ENCODE results near the gene ABCC11. TPM values are rescaled to one million over a fixed set of nuclear protein-coding genes. Genes with fewer than 3 reads are reported as not detected.
"Not testable (repeated sequence)": the region's sequence is repeated elsewhere in the genome, so short reads cannot be mapped to it uniquely, and the experiment has no call there.

Gene ABCC11
- total RNA-seq, 2 experiments from 2014 or later: 0.09 TPM; not detected in 1

- POLR2A ChIA-PET: no interaction called here
- Mint-ChIP-seq H3K4me3 (no peak overlapping the region), H3K27me3 (peaks cover 2% of the 10 kb centered on the region), H3K36me3 (no peaks in the 10 kb centered on the region), H3K9me3 (no peaks in the 10 kb centered on the region), H3K4me1 (no peaks in the 10 kb centered on the region), H3K27ac (no peak overlapping the region)
- ATAC-seq (ENCODE audit: low read depth) (no peak), DNase-seq (no peak)
Observed at GRCh38 chr16:48180868-48181480, 66.4 kb downstream of the ABCC11 start.

GRCh38 chr16:48176635-48177408 lies 70.5 kb downstream of the ABCC11 start:
- Mint-ChIP-seq H3K27ac (no peak overlapping the region), H3K4me1 (no peaks in the 10 kb centered on the region), H3K4me3 (no peak overlapping the region), H3K9me3 (no peaks in the 10 kb centered on the region), H3K36me3 (no peaks in the 10 kb centered on the region), H3K27me3 (peaks cover 3% of the 10 kb centered on the region)
- POLR2A ChIA-PET: no interaction called here
- no peak for ATAC-seq (ENCODE audit: low read depth)
- DNase-seq: no peak

- Mint-ChIP-seq H3K27ac (no peak overlapping the region), H3K4me3 (no peak overlapping the region), H3K36me3 (no peaks in the 10 kb centered on the region), H3K27me3 (peaks cover 5% of the 10 kb centered on the region), H3K9me3 (no peaks in the 10 kb centered on the region), H3K4me1 (no peaks in the 10 kb centered on the region)
- DNase-seq (no peak), ATAC-seq (ENCODE audit: low read depth) (no peak)
- POLR2A ChIA-PET: no interaction called here
Observed at GRCh38 chr16:48173889-48174288, 73.5 kb downstream of the ABCC11 start.

DNA sequence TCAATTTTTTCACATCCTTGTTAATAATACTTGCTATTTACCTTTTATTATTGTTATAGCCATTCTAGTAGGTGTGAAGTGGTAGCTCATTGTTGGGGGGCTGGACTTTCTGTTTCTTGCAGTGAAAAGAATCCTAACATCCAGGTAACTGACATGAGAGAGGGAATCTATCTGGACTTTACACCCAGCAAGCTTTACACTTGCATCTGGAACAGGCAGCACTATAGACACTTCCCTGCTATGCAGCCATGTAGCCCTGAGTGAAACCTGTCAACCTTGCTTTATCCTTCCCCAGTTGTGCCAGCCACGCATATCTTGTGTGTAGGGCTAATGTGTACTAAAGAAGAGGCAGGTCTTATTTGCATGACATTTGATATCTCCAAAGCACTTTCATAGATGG lies 74.7 kb downstream of the ABCC11 start:
- Mint-ChIP-seq H3K36me3 (no peaks in the 10 kb centered on the region), H3K4me1 (no peaks in the 10 kb centered on the region), H3K27ac (no peak overlapping the region), H3K9me3 (no peaks in the 10 kb centered on the region), H3K27me3 (peaks cover 5% of the 10 kb centered on the region), H3K4me3 (no peak overlapping the region)
- DNase-seq (no peak), ATAC-seq (ENCODE audit: low read depth) (no peak)
- POLR2A ChIA-PET: no interaction called here

DNA sequence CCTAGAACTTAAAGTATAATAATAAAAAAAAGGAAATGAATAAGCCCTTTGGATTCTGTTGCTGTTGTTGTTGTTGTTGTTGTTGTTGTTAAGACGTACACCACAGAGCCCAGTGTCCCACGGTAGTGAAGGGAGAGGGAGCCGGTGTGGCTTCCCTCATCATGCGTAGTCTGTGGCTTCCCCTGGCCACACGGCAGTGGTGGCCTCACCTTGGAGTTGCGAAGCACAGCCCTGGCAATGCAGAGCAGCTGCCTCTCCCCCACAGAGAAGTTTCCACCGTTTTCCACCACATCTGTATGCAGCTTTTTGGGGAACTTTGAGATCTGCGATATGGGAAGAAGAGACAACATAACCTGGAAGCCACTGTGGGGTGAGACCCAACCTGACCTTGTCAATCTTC lies 77.4 kb downstream of the ABCC11 start:
- no peak overlapping the region for H3K27ac Mint-ChIP-seq
- H3K27me3 Mint-ChIP-seq: peaks cover 6% of the 10 kb centered on the region
- no peak for DNase-seq
- H3K4me3 Mint-ChIP-seq: no peak overlapping the region
- ATAC-seq (ENCODE audit: low read depth): no peak
- no peaks in the 10 kb centered on the region for H3K9me3 Mint-ChIP-seq
- POLR2A ChIA-PET: no interaction called here
- H3K4me1 Mint-ChIP-seq: peaks cover 11% of the 10 kb centered on the region
- no peaks in the 10 kb centered on the region for H3K36me3 Mint-ChIP-seq

DNA sequence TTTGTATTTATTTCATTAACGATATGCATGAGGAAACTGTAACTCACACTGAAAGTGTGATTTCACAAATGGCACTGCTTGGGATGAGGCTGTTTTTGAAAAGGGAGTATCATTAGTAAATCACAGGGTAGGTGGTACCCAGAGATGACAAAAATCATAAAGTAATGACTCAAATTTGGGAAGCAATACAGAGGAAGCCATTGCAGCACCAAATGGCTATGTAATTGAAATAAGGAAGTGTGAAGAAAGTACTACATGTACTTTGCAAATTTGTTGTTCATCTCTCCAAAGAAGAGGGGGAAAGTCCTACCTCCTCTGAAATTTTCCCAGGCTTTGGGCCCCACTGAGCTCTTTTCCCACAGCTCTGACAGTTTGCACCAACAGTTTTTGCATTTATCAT lies 79.3 kb downstream of the ABCC11 start:
- no peak overlapping the region for H3K27ac Mint-ChIP-seq
- no peaks in the 10 kb centered on the region for H3K36me3 Mint-ChIP-seq
- POLR2A ChIA-PET: no interaction called here

GRCh38 chr16:48166617-48167016 lies 80.7 kb downstream of the ABCC11 start:
- H3K27ac Mint-ChIP-seq; H3K36me3 Mint-ChIP-seq; H3K4me3 Mint-ChIP-seq; H3K9me3 Mint-ChIP-seq; POLR2A ChIA-PET; DNase-seq; ATAC-seq (ENCODE audit: low read depth): not testable (repeated sequence)
- Mint-ChIP-seq H3K4me1 (peaks cover 17% of the 10 kb centered on the region), H3K27me3 (peaks cover 11% of the 10 kb centered on the region)

More for the DNA sequence above, 79.3 kb downstream of the ABCC11 start:
- H3K9me3 Mint-ChIP-seq: no peaks in the 10 kb centered on the region
- DNase-seq: no peak
- H3K4me1 Mint-ChIP-seq: peaks cover 15% of the 10 kb centered on the region
- ATAC-seq (ENCODE audit: low read depth): no peak
- peaks cover 8% of the 10 kb centered on the region for H3K27me3 Mint-ChIP-seq
- no peak overlapping the region for H3K4me3 Mint-ChIP-seq

- H3K27ac Mint-ChIP-seq: no peak overlapping the region
- H3K27me3 Mint-ChIP-seq: peaks cover 11% of the 10 kb centered on the region
- H3K36me3 Mint-ChIP-seq: no peaks in the 10 kb centered on the region
- DNase-seq (no peak), ATAC-seq (ENCODE audit: low read depth) (no peak)
- H3K9me3 Mint-ChIP-seq: no peaks in the 10 kb centered on the region
- peaks cover 17% of the 10 kb centered on the region for H3K4me1 Mint-ChIP-seq
- POLR2A ChIA-PET: no interaction called here
- no peak overlapping the region for H3K4me3 Mint-ChIP-seq
Observed at GRCh38 chr16:48165961-48166578, 81.3 kb downstream of the ABCC11 start.

DNA sequence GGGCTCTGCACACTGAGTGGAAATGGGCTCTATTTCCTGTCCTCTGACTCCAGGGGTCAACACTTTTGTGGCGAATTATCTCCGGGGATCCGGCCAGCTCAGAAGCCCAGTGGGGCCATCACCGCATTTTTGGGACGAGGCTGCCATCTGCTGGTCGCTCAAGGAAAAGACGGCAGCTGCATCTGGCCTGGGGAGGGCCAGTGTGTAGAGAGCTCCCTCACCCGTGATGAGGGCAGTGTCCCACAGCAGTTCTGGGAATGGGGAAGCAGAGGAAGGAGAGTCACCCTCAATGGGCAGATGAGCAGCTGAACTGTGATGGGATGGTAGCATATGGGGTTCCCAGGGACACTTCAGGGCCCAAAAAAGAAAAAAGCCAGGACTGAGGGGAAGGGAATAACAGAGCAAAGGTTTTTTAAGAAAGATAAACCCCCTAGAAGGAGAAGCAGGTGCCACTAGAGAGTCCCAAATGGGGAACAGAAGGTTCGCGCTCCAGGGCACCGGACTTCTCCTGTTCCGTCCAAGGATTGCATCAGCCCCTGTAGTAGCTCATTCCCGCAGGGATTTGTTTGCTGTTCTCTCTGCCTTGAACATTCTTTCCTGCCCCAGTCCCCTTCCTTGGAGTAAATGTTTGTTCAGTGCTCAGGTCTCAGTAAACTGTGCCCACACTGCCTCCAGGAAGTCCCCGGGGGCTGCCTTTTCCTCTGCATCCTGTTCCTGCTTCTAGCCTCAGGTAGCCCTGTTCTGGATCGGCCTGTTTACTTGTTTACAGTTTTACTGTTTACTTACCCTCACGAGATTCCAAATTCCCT lies 82.2 kb downstream of the ABCC11 start:
- POLR2A ChIA-PET: interaction anchor here (1.0 kb wide), 1 partner anchor 1146 kb away, joined by 3 read pairs; no protein-coding TSS in a partner anchor
- H3K9me3 Mint-ChIP-seq: no peaks in the 10 kb centered on the region
- H3K4me3 Mint-ChIP-seq: no peak overlapping the region
- DNase-seq (peak; percentile 75), ATAC-seq (ENCODE audit: low read depth) (peak; percentile 86)
- H3K36me3 Mint-ChIP-seq: no peaks in the 10 kb centered on the region
- peaks cover 14% of the 10 kb centered on the region for H3K27me3 Mint-ChIP-seq
- H3K27ac Mint-ChIP-seq: peak overlapping the region; percentile 67
- peaks cover 17% of the 10 kb centered on the region for H3K4me1 Mint-ChIP-seq

DNA sequence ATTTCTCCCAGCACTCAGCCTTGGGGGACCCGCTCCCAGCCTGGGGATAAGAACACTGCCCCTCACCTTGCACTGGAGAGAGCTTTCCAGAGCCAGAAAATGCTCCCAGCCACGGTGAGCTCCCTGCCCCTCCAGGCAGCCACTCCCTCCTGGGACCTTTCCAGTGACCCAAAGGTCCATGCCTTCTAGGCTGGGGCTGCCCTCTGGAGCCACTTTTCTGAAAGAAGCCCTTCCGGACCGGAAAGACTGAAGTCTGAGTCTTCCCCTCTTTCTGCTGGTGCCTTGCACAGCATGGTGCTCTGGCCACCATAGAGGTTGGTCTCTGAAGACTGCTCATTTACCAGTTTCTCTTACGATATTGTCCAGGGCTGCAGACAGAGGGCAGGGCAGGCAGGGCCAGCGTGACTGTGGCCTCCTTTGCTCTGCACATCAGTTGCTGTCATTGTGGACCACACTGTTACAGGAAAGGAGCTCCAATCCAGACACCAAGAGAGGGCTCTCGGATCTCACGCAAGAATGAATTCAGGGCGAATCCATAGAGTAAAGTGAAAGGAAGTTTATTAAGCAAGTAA lies 84.4 kb downstream of the ABCC11 start:
- no peak overlapping the region for H3K27ac Mint-ChIP-seq
- no peaks in the 10 kb centered on the region for H3K9me3 Mint-ChIP-seq

GRCh38 chr16:48161906-48162305 lies 85.4 kb downstream of the ABCC11 start:
- ATAC-seq (ENCODE audit: low read depth) (no peak), DNase-seq (no peak)
- Mint-ChIP-seq H3K4me1 (peaks cover 22% of the 10 kb centered on the region), H3K27ac (no peak overlapping the region), H3K27me3 (peaks cover 19% of the 10 kb centered on the region), H3K4me3 (no peak overlapping the region), H3K9me3 (no peaks in the 10 kb centered on the region), H3K36me3 (no peaks in the 10 kb centered on the region)
- POLR2A ChIA-PET: no interaction called here

More for the DNA sequence above, 84.4 kb downstream of the ABCC11 start:
- Mint-ChIP-seq H3K4me1 (peaks cover 22% of the 10 kb centered on the region), H3K27me3 (peaks cover 17% of the 10 kb centered on the region), H3K4me3 (no peak overlapping the region), H3K36me3 (no peaks in the 10 kb centered on the region)
- ATAC-seq (ENCODE audit: low read depth) (no peak), DNase-seq (no peak)
- POLR2A ChIA-PET: no interaction called here

DNA sequence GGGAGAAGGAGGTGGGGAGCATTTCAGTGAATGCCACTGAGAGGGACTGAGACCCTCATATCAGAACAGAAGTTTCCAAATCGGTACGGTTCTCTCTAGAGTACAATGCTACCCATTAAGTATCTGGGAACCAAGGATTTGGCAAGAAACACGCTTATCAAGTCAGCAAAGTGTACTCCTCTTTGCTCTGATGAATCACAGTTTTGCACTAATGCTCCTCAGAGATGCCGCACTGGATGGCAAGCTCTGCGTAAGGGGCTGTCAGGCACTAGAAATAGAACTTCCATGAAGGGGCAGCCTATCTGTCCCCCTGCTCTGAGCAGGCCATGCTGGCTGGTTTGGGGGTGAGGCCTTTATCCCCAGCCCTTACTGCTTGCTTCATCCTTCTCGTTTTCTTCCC lies 86.8 kb downstream of the ABCC11 start:
- POLR2A ChIA-PET: no interaction called here

GRCh38 chr16:48158296-48158695 lies 89.0 kb downstream of the ABCC11 start:
- H3K4me3 Mint-ChIP-seq: no peak overlapping the region
- no peaks in the 10 kb centered on the region for H3K36me3 Mint-ChIP-seq
- DNase-seq: no peak
- no peak overlapping the region for H3K27ac Mint-ChIP-seq
- peak; percentile 43 for ATAC-seq (ENCODE audit: low read depth)
- peaks cover 14% of the 10 kb centered on the region for H3K4me1 Mint-ChIP-seq
- H3K9me3 Mint-ChIP-seq: no peaks in the 10 kb centered on the region
- POLR2A ChIA-PET: no interaction called here
- peaks cover 18% of the 10 kb centered on the region for H3K27me3 Mint-ChIP-seq

More for the DNA sequence above, 86.8 kb downstream of the ABCC11 start:
- Mint-ChIP-seq H3K9me3 (no peaks in the 10 kb centered on the region), H3K27ac (no peak overlapping the region), H3K36me3 (no peaks in the 10 kb centered on the region), H3K4me1 (peaks cover 22% of the 10 kb centered on the region), H3K27me3 (peaks cover 22% of the 10 kb centered on the region), H3K4me3 (no peak overlapping the region)
- DNase-seq (no peak), ATAC-seq (ENCODE audit: low read depth) (no peak)

All from activated naive CD8-positive, alpha-beta T cell treated with anti-CD3 and anti-CD28 coated beads, Interleukin-2, amount 10 ng/mL, durations not matched to agents 7 days and 5 days (primary cell).